Measurements from ENCODE around the gene PLCL1. TPM values are rescaled to one million over a fixed set of nuclear protein-coding genes. Genes with fewer than 3 reads are reported as not detected.

PLCL1 gene
- total RNA-seq, 1 donor from 2014 or later: 0.04 TPM

DNA sequence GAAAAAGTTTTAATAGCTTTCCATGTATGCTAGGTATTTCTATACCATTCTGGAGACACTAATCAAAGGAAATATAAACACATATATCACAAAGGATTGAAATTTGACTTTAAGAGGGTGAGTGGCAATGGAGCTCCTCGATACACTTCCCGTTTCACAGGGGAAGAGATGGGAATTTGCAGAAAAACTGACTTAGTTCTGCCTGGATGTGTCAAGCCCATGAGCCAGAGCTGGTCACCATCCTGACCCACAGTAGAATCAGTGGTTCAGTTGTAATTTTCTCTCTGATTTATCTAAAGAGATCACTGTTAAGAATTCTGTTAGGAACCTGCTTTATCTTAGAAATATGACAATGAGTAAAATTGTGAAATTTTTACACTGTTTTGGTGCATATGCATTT lies 34.2 kb downstream of the PLCL1 start:
- Mint-ChIP-seq H3K27ac (no peak overlapping the region), H3K36me3 (ENCODE audit: low read depth) (no peaks in the 10 kb centered on the region), H3K4me3 (no peak overlapping the region), H3K27me3 (peaks cover 10% of the 10 kb centered on the region), H3K9me3 (peaks cover 5% of the 10 kb centered on the region), H3K4me1 (peaks cover 6% of the 10 kb centered on the region)
- POLR2A ChIA-PET: no interaction called here
- CTCF ChIA-PET: no interaction called here
- ATAC-seq (ENCODE audit: low read depth) (no peak), DNase-seq (no peak)
- TF ChIP-seq, protein P1, sequence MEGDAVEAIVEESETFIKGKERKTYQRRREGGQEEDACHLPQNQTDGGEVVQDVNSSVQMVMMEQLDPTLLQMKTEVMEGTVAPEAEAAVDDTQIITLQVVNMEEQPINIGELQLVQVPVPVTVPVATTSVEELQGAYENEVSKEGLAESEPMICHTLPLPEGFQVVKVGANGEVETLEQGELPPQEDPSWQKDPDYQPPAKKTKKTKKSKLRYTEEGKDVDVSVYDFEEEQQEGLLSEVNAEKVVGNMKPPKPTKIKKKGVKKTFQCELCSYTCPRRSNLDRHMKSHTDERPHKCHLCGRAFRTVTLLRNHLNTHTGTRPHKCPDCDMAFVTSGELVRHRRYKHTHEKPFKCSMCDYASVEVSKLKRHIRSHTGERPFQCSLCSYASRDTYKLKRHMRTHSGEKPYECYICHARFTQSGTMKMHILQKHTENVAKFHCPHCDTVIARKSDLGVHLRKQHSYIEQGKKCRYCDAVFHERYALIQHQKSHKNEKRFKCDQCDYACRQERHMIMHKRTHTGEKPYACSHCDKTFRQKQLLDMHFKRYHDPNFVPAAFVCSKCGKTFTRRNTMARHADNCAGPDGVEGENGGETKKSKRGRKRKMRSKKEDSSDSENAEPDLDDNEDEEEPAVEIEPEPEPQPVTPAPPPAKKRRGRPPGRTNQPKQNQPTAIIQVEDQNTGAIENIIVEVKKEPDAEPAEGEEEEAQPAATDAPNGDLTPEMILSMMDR (IDR thresholded peaks at IDR 0.05): no peak
- intact Hi-C loops (cut with micrococcal nuclease): no loop called here

DNA sequence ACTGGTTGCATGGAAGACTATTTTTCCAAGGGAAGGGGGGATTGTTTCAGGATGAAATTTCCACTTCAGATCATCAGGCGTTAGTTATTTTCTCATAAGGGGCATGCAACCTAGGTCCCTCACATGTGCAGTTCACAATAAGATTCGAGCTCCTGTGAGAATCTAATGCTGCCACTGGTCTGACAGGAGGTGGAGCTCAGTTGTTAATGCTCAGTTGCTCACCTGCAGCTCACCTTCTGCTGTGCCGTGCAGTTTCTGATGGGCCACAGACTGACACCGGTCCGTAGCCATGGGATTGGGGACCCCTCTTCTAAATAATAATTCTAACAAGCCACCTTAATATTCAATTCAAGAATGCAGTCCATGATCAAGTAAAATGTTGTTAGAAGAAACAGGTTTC lies 34.9 kb downstream of the PLCL1 start:
- ATAC-seq (ENCODE audit: low read depth) (no peak), DNase-seq (no peak)
- peaks cover 12% of the 10 kb centered on the region for H3K27me3 Mint-ChIP-seq
- H3K27ac Mint-ChIP-seq: no peak overlapping the region
- H3K4me3 Mint-ChIP-seq: no peak overlapping the region
- POLR2A ChIA-PET: no interaction called here
- intact Hi-C loops (cut with micrococcal nuclease): no loop called here
- peaks cover 2% of the 10 kb centered on the region for H3K9me3 Mint-ChIP-seq
- TF ChIP-seq, protein P1 (IDR thresholded peaks at IDR 0.05): no peak
- H3K36me3 Mint-ChIP-seq (ENCODE audit: low read depth): no peaks in the 10 kb centered on the region
- peaks cover 6% of the 10 kb centered on the region for H3K4me1 Mint-ChIP-seq
- CTCF ChIA-PET: no interaction called here

DNA sequence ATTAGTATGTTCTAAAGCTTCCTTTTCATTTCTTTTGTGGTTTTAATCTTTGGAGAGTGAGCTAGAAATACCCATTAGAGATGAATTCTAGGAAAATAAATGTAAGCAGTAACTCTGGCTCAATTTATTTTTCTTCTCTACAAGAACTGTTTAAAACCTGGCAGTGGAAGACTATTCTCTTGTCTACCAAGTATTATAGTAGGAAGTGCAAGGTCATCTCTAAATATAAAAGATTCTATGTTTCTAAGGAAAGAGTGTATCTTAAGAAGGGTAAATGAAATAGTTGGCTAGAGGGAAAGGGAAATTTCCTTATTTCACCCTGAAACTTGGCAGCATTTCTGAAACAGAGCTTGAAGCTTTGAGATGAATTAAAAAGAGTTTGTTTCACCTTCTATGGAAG lies 35.5 kb downstream of the PLCL1 start:
- Mint-ChIP-seq H3K27me3 (peaks cover 12% of the 10 kb centered on the region), H3K9me3 (no peaks in the 10 kb centered on the region), H3K36me3 (ENCODE audit: low read depth) (no peaks in the 10 kb centered on the region), H3K27ac (no peak overlapping the region), H3K4me1 (peaks cover 6% of the 10 kb centered on the region), H3K4me3 (no peak overlapping the region)
- ChIA-PET CTCF (no interaction called here), POLR2A (no interaction called here)
- ATAC-seq (ENCODE audit: low read depth) (no peak), DNase-seq (no peak)
- TF ChIP-seq, protein P1 (IDR thresholded peaks at IDR 0.05): no peak
- intact Hi-C loops (cut with micrococcal nuclease): no loop called here

DNA sequence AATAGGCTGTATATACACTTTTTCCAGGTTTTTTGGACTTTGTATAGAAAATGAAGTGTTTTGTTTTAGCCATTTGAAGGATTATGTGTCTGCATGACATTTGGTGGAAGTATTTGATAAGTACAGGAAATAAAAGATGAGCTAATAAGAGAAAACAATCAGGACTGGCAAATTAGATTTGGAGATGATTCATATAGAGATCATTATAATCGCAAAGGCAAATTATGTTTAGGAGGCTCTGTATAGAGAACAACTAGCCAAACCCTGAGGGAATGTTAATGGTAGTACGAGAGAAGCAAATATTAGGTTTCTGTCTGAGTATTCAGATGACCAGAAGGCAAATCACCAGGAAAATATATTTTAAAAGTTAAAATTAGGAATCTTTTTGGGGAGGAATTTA lies 41.7 kb downstream of the PLCL1 start:
- Mint-ChIP-seq H3K4me1 (no peaks in the 10 kb centered on the region), H3K27me3 (peaks cover 27% of the 10 kb centered on the region), H3K9me3 (no peaks in the 10 kb centered on the region), H3K36me3 (ENCODE audit: low read depth) (no peaks in the 10 kb centered on the region), H3K27ac (no peak overlapping the region), H3K4me3 (no peak overlapping the region)
- ATAC-seq (ENCODE audit: low read depth) (no peak), DNase-seq (no peak)
- ChIA-PET POLR2A (no interaction called here), CTCF (no interaction called here)
- intact Hi-C loops (cut with micrococcal nuclease): no loop called here
- TF ChIP-seq, protein P1 (IDR thresholded peaks at IDR 0.05): no peak

DNA sequence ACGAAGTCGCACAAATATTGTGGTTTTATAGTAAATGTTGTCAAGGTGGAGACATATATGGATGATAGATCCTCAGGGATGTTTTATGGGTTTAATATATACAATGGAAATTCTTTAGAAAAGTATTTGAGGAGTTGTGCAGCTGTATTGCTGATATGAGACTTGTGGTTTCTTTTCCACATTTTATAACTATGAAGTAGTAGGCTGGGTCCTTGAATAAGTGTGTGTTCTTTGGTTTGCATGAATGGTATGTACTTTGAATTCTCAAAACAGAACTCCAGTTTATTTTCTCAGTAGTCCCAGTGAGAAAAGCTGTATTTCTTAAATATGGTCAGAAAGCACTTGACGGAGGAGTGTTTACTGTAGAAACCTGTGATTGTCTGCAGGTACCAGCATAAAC lies 42.4 kb downstream of the PLCL1 start:
- Mint-ChIP-seq H3K4me1 (no peaks in the 10 kb centered on the region), H3K36me3 (ENCODE audit: low read depth) (no peaks in the 10 kb centered on the region), H3K27me3 (peaks cover 27% of the 10 kb centered on the region), H3K9me3 (no peaks in the 10 kb centered on the region), H3K27ac (no peak overlapping the region), H3K4me3 (no peak overlapping the region)
- DNase-seq (no peak), ATAC-seq (ENCODE audit: low read depth) (no peak)
- intact Hi-C loops (cut with micrococcal nuclease): no loop called here
- TF ChIP-seq, protein P1 (IDR thresholded peaks at IDR 0.05): no peak
- CTCF ChIA-PET: no interaction called here
- POLR2A ChIA-PET: no interaction called here

Measured in activated B cell treated with CpG ODN at 0.5 μM for 24 hours (primary cell).